Stimulated activated CD8-positive, alpha-beta memory T cell treated with anti-CD3 and anti-CD28 coated beads, Interleukin-7, amount 100 ng/mL, for 4 hours (primary cell): ENCODE results near the gene TRMT1.

Source experiments
- DNase-seq, 2 donors: peaks; one replicate each; pipeline ENCODE4 v3.0.0-alpha.2; 2020; ENCODE audit warnings: low read depth in 2 of 2

TRMT1 gene

GRCh38 chr19:13122980-13123957, 6.7 kb upstream of the TRMT1 start:
- no peak for DNase-seq

GRCh38 chr19:13122275-13122878, 5.8 kb upstream of the TRMT1 start:
- DNase-seq, result peak in 1 of 2 donors; percentile 32

- DNase-seq, result peak in 1 of 2 donors; percentile 29
Measured at GRCh38 chr19:13121551-13122274, 5.2 kb upstream of the TRMT1 start.

- DNase-seq, result no peak
Measured at GRCh38 chr19:13120817-13121216, 4.3 kb upstream of the TRMT1 start.

GRCh38 chr19:13120031-13120430, 3.5 kb upstream of the TRMT1 start:
- no peak for DNase-seq

- no peak for DNase-seq
Measured at GRCh38 chr19:13119627-13120026, 3.1 kb upstream of the TRMT1 start.

GRCh38 chr19:13118424-13119193, 2.1 kb upstream of the TRMT1 start:
- peak in 1 of 2 donors; percentile 54 for DNase-seq

- DNase-seq, result peak; percentile 65 to 90
Measured at GRCh38 chr19:13117772-13118423, 1.4 kb upstream of the TRMT1 start, which contains the start of gene NACC1. NACC1 (plus strand) TSS chr19:13118264; CDS start chr19:13135208, 16,944 bp downstream.

GRCh38 chr19:13117176-13117771, 734 bp upstream of the TRMT1 start:
- no peak for DNase-seq

GRCh38 chr19:13115936-13116281, 631 bp downstream of the TRMT1 start:
- DNase-seq, result no peak

GRCh38 chr19:13112555-13112954, 4.0 kb downstream of the TRMT1 start:
- no peak for DNase-seq

- DNase-seq, result no peak
Measured at GRCh38 chr19:13110099-13110610, 6.4 kb downstream of the TRMT1 start.

GRCh38 chr19:13109361-13110098, 7.0 kb downstream of the TRMT1 start:
- no peak for DNase-seq

- no peak for DNase-seq
Measured at GRCh38 chr19:13104848-13105711, 11.5 kb downstream of the TRMT1 start.

- DNase-seq, result peak; percentile 33 to 59
Measured at GRCh38 chr19:13104360-13104847, 12.1 kb downstream of the TRMT1 start.

GRCh38 chr19:13103581-13104359, 12.8 kb downstream of the TRMT1 start:
- no peak for DNase-seq
